Measurements from ENCODE around the gene HMGA1. TPM values are rescaled to one million over a fixed set of nuclear protein-coding genes. Genes with fewer than 3 reads are reported as not detected.

HMGA1 gene
- total and polyA plus RNA-seq, 2 of the 13 experiments (the other 11 are each of a cell fraction or from before 2014, with no cell fraction given) = 117 to 145 TPM

DNA sequence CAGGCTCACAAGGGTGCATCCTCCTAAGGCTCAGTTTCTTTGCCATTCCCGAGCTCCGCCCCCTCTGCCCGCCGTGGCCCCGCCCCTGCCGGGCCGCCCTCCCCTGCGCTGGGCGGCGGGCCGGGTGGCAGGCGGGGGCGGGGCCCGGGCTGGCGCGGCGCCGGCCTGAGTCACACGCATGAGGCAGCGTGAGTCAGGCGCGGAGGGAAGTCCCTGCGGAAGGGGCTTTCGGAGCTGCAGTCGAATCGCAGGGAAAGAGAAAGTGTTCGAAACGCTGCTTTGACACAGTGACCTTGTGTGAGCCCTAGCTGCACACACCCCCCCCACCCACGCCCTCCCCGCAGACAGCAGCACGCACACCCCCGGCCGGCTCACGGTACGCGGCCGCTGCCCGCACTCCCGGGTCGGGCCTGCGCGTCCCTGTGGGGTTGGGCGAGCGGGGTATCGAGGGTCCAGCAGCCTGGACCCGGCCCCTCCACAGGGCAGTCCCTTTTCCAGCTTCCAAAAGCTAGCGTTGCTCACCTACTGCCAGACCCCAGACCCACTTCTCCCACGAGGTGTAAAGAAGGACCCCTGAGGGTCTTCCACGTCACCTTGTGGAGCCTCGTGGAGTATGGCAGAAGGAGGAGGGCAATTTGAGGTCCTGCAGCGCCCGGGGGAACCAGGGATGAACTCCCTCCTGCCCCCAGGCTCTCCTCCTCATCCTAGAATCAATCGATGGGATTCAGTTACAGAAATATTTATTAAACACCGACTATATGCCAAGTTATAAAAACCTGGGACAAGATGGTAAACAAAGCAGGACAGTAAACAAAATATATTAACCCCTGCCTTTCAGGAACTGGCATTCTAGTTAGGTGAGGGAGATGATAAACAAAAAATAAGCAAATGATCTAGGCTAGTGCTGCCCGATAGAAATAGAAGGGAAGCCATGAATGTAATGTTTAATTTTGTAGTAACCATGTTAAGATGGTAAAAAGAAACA lies 12.4 kb upstream of the HMGA1 start (continued):
- TF ChIP-seq BRF2 (CRISPR knock-in tag; IDR thresholded peaks at IDR 0.05) (no peak), XRCC5 (optimal IDR thresholded peaks at IDR 0.05; ENCODE audit: low read length) (peak; percentile 8), PCBP1 (IDR thresholded peaks at IDR 0.05; ENCODE audit: borderline replicate concordance, low read depth, low read length) (no peak), HDAC1 (CRISPR knock-in tag; IDR thresholded peaks at IDR 0.05) (peak; percentile 34; the same call in 1 of the 2 replicates), FOXK1 (CRISPR knock-in tag; IDR thresholded peaks at IDR 0.05; ENCODE audit: borderline replicate concordance, low read depth) (peak; percentile 26; the same call in 1 of the 2 replicates), MED1 (CRISPR knock-in tag; IDR thresholded peaks at IDR 0.05) (peak; percentile 37; the same call in 1 of the 2 replicates), ZBTB39 (CRISPR knock-in tag; IDR thresholded peaks at IDR 0.05) (no peak), ZBTB38 (CRISPR knock-in tag; IDR thresholded peaks at IDR 0.05) (no peak; the same call in 1 of the 2 replicates), FOXP1 (IDR thresholded peaks at IDR 0.05) (no peak), FOXP1 (CRISPR knock-in tag; IDR thresholded peaks at IDR 0.05) (no peak), SNRNP70 (IDR thresholded peaks at IDR 0.05; ENCODE audit: low read depth, low read length) (no peak), MXI1 (IDR thresholded peaks at IDR 0.05; ENCODE audit: borderline replicate concordance, low read depth, low read length) (peak; percentile 81; the same call in 1 of the 3 replicates), PAWR (CRISPR knock-in tag; IDR thresholded peaks at IDR 0.05; ENCODE audit: borderline replicate concordance) (0 out of 2 replicates have a peak, but pooled peaks have one; percentile 42), ZNF235 (CRISPR knock-in tag; IDR thresholded peaks at IDR 0.05; ENCODE audit: borderline replicate concordance) (0 out of 2 replicates have a peak, but pooled peaks have one; percentile 60), RBAK (CRISPR knock-in tag; IDR thresholded peaks at IDR 0.05) (no peak), THRA (CRISPR knock-in tag; IDR thresholded peaks at IDR 0.05; ENCODE audit: borderline replicate concordance) (no peak)
- TF ChIP-seq, protein P1, sequence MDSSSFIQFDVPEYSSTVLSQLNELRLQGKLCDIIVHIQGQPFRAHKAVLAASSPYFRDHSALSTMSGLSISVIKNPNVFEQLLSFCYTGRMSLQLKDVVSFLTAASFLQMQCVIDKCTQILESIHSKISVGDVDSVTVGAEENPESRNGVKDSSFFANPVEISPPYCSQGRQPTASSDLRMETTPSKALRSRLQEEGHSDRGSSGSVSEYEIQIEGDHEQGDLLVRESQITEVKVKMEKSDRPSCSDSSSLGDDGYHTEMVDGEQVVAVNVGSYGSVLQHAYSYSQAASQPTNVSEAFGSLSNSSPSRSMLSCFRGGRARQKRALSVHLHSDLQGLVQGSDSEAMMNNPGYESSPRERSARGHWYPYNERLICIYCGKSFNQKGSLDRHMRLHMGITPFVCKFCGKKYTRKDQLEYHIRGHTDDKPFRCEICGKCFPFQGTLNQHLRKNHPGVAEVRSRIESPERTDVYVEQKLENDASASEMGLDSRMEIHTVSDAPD (CRISPR knock-in tag; IDR thresholded peaks at IDR 0.05) = no peak
- TF ChIP-seq, protein P2, sequence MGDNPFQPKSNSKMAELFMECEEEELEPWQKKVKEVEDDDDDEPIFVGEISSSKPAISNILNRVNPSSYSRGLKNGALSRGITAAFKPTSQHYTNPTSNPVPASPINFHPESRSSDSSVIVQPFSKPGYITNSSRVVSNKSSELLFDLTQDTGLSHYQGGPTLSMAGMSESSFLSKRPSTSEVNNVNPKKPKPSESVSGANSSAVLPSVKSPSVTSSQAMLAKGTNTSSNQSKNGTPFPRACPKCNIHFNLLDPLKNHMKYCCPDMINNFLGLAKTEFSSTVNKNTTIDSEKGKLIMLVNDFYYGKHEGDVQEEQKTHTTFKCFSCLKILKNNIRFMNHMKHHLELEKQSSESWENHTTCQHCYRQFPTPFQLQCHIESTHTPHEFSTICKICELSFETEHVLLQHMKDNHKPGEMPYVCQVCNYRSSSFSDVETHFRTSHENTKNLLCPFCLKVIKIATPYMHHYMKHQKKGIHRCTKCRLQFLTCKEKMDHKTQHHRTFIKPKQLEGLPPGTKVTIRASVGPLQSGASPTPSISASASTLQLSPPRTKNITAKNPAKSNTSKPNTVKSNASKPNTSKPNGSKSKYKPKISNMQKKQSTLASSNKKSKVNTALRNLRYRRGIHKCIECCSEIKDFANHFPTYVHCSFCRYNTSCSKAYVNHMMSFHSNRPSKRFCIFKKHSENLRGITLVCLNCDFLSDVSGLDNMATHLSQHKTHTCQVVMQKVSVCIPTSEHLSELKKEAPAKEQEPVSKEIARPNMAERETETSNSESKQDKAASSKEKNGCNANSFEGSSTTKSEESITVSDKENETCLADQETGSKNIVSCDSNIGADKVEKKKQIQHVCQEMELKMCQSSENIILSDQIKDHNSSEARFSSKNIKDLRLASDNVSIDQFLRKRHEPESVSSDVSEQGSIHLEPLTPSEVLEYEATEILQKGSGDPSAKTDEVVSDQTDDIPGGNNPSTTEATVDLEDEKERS (CRISPR knock-in tag; IDR thresholded peaks at IDR 0.05) = no peak

Measured in HepG2 (cell line).